ENCODE results near the gene SLTM. TPM values are rescaled to one million over a fixed set of nuclear protein-coding genes. Genes with fewer than 3 reads are reported as not detected.

SLTM gene
- polyA plus RNA-seq, 3 donors = 26.5 to 105 (median 34.3) TPM

DNA sequence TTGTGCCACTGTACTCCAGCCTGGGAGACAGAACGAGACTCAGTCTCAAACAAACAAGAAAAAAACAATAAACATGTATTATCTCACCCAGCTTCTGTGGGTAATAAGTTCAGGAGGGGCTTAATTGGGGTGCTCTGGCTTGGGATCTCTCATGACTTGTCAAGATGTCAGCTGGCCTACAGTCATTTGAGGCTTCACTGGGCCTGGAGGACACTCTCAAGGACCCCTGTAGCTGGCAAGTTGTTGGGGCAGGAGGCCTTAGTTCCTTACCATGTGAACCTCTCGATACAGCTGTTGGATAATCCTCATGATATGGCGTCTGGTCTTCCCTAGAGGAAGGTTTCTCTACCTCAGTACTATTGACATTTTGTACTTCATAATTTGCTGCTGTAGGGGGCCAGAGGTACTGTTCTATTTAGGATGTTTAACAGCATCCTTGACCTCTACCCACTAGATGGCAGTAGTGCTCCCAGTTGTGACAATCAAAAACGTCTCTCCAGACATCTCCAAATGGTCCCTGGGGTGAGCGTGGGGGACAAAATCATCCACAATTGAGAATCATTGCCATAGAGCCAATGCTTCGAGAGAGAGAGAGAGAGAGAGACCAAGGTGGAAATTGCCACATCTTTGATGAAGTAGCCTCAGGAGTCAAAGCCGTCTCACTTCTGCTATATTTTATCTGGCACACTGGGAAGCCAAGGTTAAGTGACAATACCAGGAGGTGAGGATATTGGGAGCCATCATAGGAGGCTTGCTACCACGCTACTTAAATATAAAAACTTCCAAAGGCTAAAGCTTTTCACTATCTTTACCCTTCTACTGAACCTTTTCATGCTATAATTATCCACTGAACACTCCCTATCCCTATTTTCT, 23.9 kb upstream of the SLTM start:
- Mint-ChIP-seq H3K4me3 (peak overlapping the region; percentile 53 to 76), H3K27me3 (ENCODE audit: low read depth in 3 of 3) (no peaks in the 10 kb centered on the region), H3K27ac (peak overlapping the region in 1 of 7 donors; percentile 76), H3K9me3 (no peaks in the 10 kb centered on the region), H3K4me1 (peaks cover 14% of the 10 kb centered on the region), H3K36me3 (no peaks in the 10 kb centered on the region)
- H3K27ac ChIP-seq (ENCODE audit: low read depth in 1 of 2, low read length in 2 of 2) = no peak overlapping the region
- no peak overlapping the region for H3K4me3 ChIP-seq (replicated peaks in 1 of 3; ENCODE audit: low read depth in 2 of 3, low read length in 3 of 3)
- H3K9ac ChIP-seq (ENCODE audit: insufficient read depth, low read length, poor library complexity, severe bottlenecking) = peak overlapping the region; percentile 17
- DNase-seq = peak; percentile 52 to 63 (median 62)
- H4K20me1 ChIP-seq (ENCODE audit: insufficient read depth, low read length) = no peaks in the 10 kb centered on the region
- TF ChIP-seq CTCF (IDR thresholded peaks at IDR 0.05) = peak; percentile 80
- peaks cover 7 to 8% of the 10 kb centered on the region in 2 donors for H3K4me1 ChIP-seq (ENCODE audit: control insufficient read depth in 1 of 2, insufficient read depth in 2 of 2, low read length in 2 of 2)
- no CpG with 5 or more reads among the region's 8 CpGs for WGBS (ENCODE audit: insufficient coverage)
- H3K36me3 ChIP-seq (replicated peaks in 1 of 2; ENCODE audit: control insufficient read depth in 1 of 2, insufficient read depth in 2 of 2, low read length in 2 of 2) = no peaks in the 10 kb centered on the region
- H3K79me2 ChIP-seq (ENCODE audit: insufficient read depth, low read length) = no peaks in the 10 kb centered on the region
- no peaks in the 10 kb centered on the region for H3K27me3 ChIP-seq (ENCODE audit: control insufficient read depth in 2 of 2, insufficient read depth in 2 of 2, low read length in 2 of 2)
- peak overlapping the region; percentile 41 for H3K4me2 ChIP-seq (replicated peaks; ENCODE audit: extremely low read depth, low read length, poor library complexity, severe bottlenecking)
- intact Hi-C loops (cut with micrococcal nuclease) = no loop called here
- peak overlapping the region; percentile 52 for H2AFZ ChIP-seq (ENCODE audit: insufficient read depth, low read depth, low read length, poor library complexity, severe bottlenecking)
- no peaks in the 10 kb centered on the region for H3K9me3 ChIP-seq (replicated peaks in 1 of 2; ENCODE audit: control insufficient read depth in 1 of 2, insufficient read depth in 1 of 2, low read length in 2 of 2)

DNA sequence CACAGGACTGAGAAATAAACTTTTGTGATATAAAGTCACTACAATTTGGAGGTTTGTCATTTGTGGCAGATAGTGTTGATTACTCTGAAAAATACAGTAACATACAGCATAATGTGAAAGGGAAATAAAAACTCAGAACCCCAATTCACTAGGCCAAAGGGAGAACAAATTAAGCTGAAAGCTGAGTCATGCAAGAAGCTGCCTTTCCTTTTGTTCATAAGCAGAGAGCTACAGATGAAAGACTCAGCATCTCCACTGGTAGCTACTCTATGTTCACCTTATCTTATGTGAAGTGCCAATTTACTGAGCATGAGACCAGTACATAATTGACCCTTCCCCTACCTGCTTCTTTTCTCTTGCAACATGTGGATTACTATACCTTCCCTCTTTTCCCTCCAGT, 19.3 kb upstream of the SLTM start:
- no peak for TF ChIP-seq CTCF (IDR thresholded peaks at IDR 0.05)
- no peak overlapping the region for H3K9ac ChIP-seq (ENCODE audit: insufficient read depth, low read length, poor library complexity, severe bottlenecking)
- peaks cover 0 to 2% (median 0%) of the 10 kb centered on the region in 3 donors for H3K27me3 Mint-ChIP-seq (ENCODE audit: low read depth in 3 of 3)
- H3K36me3 ChIP-seq (replicated peaks in 1 of 2; ENCODE audit: control insufficient read depth in 1 of 2, insufficient read depth in 2 of 2, low read length in 2 of 2) = no peaks in the 10 kb centered on the region
- no peak overlapping the region for H3K4me3 ChIP-seq (replicated peaks in 1 of 3; ENCODE audit: low read depth in 2 of 3, low read length in 3 of 3)
- H3K79me2 ChIP-seq (ENCODE audit: insufficient read depth, low read length) = no peaks in the 10 kb centered on the region
- peak overlapping the region in 1 of 7 donors; percentile 3 for H3K27ac Mint-ChIP-seq
- no peak overlapping the region for H3K4me3 Mint-ChIP-seq
- H3K27ac ChIP-seq (ENCODE audit: low read depth in 1 of 2, low read length in 2 of 2) = no peak overlapping the region
- no peaks in the 10 kb centered on the region for H4K20me1 ChIP-seq (ENCODE audit: insufficient read depth, low read length)
- no peak for DNase-seq
- intact Hi-C loops (cut with micrococcal nuclease) = no loop called here
- H3K4me2 ChIP-seq (replicated peaks; ENCODE audit: extremely low read depth, low read length, poor library complexity, severe bottlenecking) = no peak overlapping the region
- H3K4me1 ChIP-seq (ENCODE audit: control insufficient read depth in 1 of 2, insufficient read depth in 2 of 2, low read length in 2 of 2) = peaks cover 6 to 8% of the 10 kb centered on the region in 2 donors
- no peaks in the 10 kb centered on the region for H3K9me3 Mint-ChIP-seq
- H3K9me3 ChIP-seq (replicated peaks in 1 of 2; ENCODE audit: control insufficient read depth in 1 of 2, insufficient read depth in 1 of 2, low read length in 2 of 2) = no peaks in the 10 kb centered on the region
- H3K27me3 ChIP-seq (ENCODE audit: control insufficient read depth in 2 of 2, insufficient read depth in 2 of 2, low read length in 2 of 2) = no peaks in the 10 kb centered on the region
- H2AFZ ChIP-seq (ENCODE audit: insufficient read depth, low read depth, low read length, poor library complexity, severe bottlenecking) = no peak overlapping the region
- no peaks in the 10 kb centered on the region for H3K36me3 Mint-ChIP-seq
- H3K4me1 Mint-ChIP-seq = peaks cover 10% of the 10 kb centered on the region

Data from CD14-positive monocyte (primary cell).